ENCODE results near the gene XDH. TPM values are rescaled to one million over a fixed set of nuclear protein-coding genes. Genes with fewer than 3 reads are reported as not detected.
A peak's percentile ranks its signal among the peaks of the same experiment; 100 is the strongest.

Gene XDH
- total RNA-seq, 1 experiment from 2014 or later: 7.7 TPM

DNA sequence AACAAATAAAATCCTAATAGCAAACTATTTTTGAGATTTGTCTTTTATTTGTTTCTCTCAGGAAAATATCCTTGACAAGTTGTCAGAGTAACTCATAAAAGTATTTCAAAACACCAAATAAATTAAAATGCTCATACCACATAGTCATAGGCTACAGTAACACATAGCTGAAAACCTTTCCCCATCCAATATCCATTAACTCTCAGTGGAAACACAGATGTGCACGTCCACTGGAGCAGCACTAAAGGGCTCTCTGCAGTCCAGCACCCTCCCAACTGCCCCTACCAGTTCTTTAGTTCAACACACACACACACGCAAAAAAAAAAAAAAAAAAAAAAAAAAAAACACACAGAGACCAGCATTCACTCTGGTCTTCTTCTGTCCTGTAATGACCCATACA lies 879 bp upstream of the XDH start:
- TF ChIP-seq EZH2 (IDR thresholded peaks at IDR 0.05; ENCODE audit: low read depth): no peak
- TF ChIP-seq, protein P1, sequence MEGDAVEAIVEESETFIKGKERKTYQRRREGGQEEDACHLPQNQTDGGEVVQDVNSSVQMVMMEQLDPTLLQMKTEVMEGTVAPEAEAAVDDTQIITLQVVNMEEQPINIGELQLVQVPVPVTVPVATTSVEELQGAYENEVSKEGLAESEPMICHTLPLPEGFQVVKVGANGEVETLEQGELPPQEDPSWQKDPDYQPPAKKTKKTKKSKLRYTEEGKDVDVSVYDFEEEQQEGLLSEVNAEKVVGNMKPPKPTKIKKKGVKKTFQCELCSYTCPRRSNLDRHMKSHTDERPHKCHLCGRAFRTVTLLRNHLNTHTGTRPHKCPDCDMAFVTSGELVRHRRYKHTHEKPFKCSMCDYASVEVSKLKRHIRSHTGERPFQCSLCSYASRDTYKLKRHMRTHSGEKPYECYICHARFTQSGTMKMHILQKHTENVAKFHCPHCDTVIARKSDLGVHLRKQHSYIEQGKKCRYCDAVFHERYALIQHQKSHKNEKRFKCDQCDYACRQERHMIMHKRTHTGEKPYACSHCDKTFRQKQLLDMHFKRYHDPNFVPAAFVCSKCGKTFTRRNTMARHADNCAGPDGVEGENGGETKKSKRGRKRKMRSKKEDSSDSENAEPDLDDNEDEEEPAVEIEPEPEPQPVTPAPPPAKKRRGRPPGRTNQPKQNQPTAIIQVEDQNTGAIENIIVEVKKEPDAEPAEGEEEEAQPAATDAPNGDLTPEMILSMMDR (conservative IDR thresholded peaks at IDR 0.05): no peak
- peak overlapping the region; percentile 2; the same call in 1 of the 2 replicates for H3K4me3 ChIP-seq
- peak in 1 of 2 experiments; percentile 75 for DNase-seq
- intact Hi-C loops (cut with micrococcal nuclease; ENCODE audit: unreplicated experiment): loop anchor here (2.0 kb wide), 1 partner anchor 15 kb away; no protein-coding TSS in a partner anchor
- H3K36me3 ChIP-seq (ENCODE audit: low read depth): no peaks in the 10 kb centered on the region
- H3K9me3 ChIP-seq (ENCODE audit: insufficient read depth, low read depth): peaks cover 14% of the 10 kb centered on the region
- no TSS peak for BruUV-seq (replicated peaks)
- H3K79me2 ChIP-seq (ENCODE audit: low read depth): peaks cover 19% of the 10 kb centered on the region
- peak overlapping the region; percentile 85 for H3K27ac ChIP-seq
- ChIA-PET CTCF (no interaction called here), POLR2A (ENCODE audit: unreplicated experiment) (no interaction called here)
- no peaks in the 10 kb centered on the region for H3K9me2 ChIP-seq (ENCODE audit: insufficient read depth)
- no peaks in the 10 kb centered on the region for H4K20me1 ChIP-seq (ENCODE audit: insufficient read depth)
- peaks cover 35% of the 10 kb centered on the region for H3F3A ChIP-seq (ENCODE audit: insufficient read depth, low read depth)
- peaks cover 52% of the 10 kb centered on the region for H3K4me1 ChIP-seq (replicated peaks; ENCODE audit: insufficient read depth)
- no peaks in the 10 kb centered on the region for H3K27me3 ChIP-seq (ENCODE audit: insufficient read depth, low read depth)
- H3K4me2 ChIP-seq: peak overlapping the region; percentile 72
- no peak overlapping the region for H2AFZ ChIP-seq

DNA sequence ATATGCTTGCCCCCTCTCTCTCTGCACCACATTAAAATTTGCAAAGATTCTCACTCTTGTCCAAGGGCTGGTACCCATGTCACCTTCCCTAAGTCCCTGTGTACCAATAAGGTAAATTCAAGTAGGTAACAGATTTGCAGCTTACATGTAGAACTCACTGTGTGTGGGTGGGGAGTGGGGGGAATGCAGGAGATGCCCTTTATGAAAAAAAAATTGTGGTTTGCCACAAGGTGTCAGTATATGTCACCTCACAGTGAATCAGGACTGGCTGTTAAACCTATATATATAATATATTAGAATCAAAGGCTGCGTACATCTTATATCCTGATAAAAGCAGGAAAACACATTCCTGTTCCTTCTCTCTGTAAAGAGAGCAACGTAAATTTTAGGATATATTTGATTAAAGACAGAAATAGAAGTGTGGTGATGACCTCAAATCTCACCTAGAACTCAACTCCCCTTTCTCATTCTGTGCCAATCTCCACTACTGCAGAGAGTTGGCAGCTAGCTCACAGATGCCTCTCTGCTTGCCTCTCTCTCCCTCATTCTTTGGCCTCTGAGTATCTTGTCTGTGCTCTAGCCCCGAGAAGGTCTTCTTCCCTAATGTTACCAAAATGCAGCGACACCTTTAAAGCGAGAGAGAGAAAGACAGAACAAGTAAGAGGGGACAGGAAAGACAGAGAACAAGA lies 536 bp downstream of the XDH start:
- DNase-seq: no peak
- H4K20me1 ChIP-seq (ENCODE audit: insufficient read depth): no peaks in the 10 kb centered on the region
- peak overlapping the region; percentile 48 for H3K4me3 ChIP-seq
- no peaks in the 10 kb centered on the region for H3K9me2 ChIP-seq (ENCODE audit: insufficient read depth)
- peaks cover 12% of the 10 kb centered on the region for H3K9me3 ChIP-seq (ENCODE audit: insufficient read depth, low read depth)
- BruUV-seq (replicated peaks): TSS peak; percentile 58
- intact Hi-C loops (cut with micrococcal nuclease; ENCODE audit: unreplicated experiment): loop anchor here (1.0 to 2.0 kb wide), 3 partner anchors 17 to 110 kb away; no protein-coding TSS in a partner anchor
- peaks cover 35% of the 10 kb centered on the region for H3F3A ChIP-seq (ENCODE audit: insufficient read depth, low read depth)
- TF ChIP-seq, protein P1 (conservative IDR thresholded peaks at IDR 0.05): peak; percentile 73
- TF ChIP-seq EZH2 (IDR thresholded peaks at IDR 0.05; ENCODE audit: low read depth): no peak
- H3K79me2 ChIP-seq (ENCODE audit: low read depth): peaks cover 28% of the 10 kb centered on the region
- CTCF ChIA-PET: interaction anchor here (0.6 to 0.9 kb wide), 4 partner anchors 12 to 702 kb away, joined by 3 to 4 read pairs (median 3); no protein-coding TSS in a partner anchor
- no peak overlapping the region for H2AFZ ChIP-seq
- peak overlapping the region; percentile 85 for H3K27ac ChIP-seq
- POLR2A ChIA-PET (ENCODE audit: unreplicated experiment): interaction anchor here (0.6 kb wide), 2 partner anchors 12 to 648 kb away, joined by 3 to 12 read pairs; no protein-coding TSS in a partner anchor
- peaks cover 8% of the 10 kb centered on the region; the same call in 1 of the 2 replicates for H3K36me3 ChIP-seq (ENCODE audit: low read depth)
- peak overlapping the region; percentile 72 for H3K4me2 ChIP-seq
- H3K27me3 ChIP-seq (ENCODE audit: insufficient read depth, low read depth): no peaks in the 10 kb centered on the region
- peaks cover 52% of the 10 kb centered on the region for H3K4me1 ChIP-seq (replicated peaks; ENCODE audit: insufficient read depth)

DNA sequence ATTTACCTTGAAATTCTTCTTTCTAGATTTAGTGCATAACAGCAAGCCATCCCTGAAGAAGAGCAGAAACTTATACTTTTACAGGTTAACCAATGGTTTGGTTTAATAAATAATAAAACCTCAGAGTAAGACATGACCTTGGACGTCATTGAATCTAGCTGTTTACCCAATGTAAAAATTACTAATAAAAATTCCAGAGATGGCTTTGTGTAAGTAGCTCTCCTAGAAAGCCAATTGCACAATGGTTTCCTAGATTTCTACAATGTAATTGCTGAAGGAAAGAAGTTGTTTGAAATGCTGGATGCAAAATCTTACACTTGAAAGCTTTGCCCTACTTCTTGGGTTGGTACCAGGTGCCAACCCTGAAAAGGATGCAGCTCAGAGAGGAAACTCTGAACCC lies 1.5 kb downstream of the XDH start:
- H3K4me2 ChIP-seq: peak overlapping the region; percentile 72
- POLR2A ChIA-PET (ENCODE audit: unreplicated experiment): no interaction called here

More for the DNA sequence above, 1.5 kb downstream of the XDH start:
- Histone ChIP-seq H3K27ac (no peak overlapping the region), H3K4me1 (replicated peaks; ENCODE audit: insufficient read depth) (peaks cover 52% of the 10 kb centered on the region), H4K20me1 (ENCODE audit: insufficient read depth) (no peaks in the 10 kb centered on the region), H3K4me3 (peak overlapping the region; percentile 48), H3K36me3 (ENCODE audit: low read depth) (peaks cover 17% of the 10 kb centered on the region; the same call in 1 of the 2 replicates), H3K27me3 (ENCODE audit: insufficient read depth, low read depth) (no peaks in the 10 kb centered on the region), H3F3A (ENCODE audit: insufficient read depth, low read depth) (peaks cover 35% of the 10 kb centered on the region), H3K79me2 (ENCODE audit: low read depth) (peaks cover 31% of the 10 kb centered on the region), H3K9me2 (ENCODE audit: insufficient read depth) (no peaks in the 10 kb centered on the region), H3K9me3 (ENCODE audit: insufficient read depth, low read depth) (peaks cover 8% of the 10 kb centered on the region; the same call in 1 of the 2 replicates), H2AFZ (no peak overlapping the region)
- no peak for TF ChIP-seq EZH2 (IDR thresholded peaks at IDR 0.05; ENCODE audit: low read depth)
- TF ChIP-seq, protein P1 (conservative IDR thresholded peaks at IDR 0.05): no peak
- no TSS peak for BruUV-seq (replicated peaks)
- CTCF ChIA-PET: no interaction called here
- peak in 1 of 2 experiments; percentile 83 for DNase-seq
- intact Hi-C loops (cut with micrococcal nuclease; ENCODE audit: unreplicated experiment): no loop called here
